ENCODE measurements around the gene KLHL34.

KLHL34 gene

GRCh38 chrX:21655901-21656586, 2.1 kb downstream of the KLHL34 start:
- DNase-seq: no peak

- DNase-seq: no peak
These were observed 12.2 kb downstream of the KLHL34 start for GRCh38 chrX:21645886-21646285.

- DNase-seq: no peak
These were observed 12.7 kb downstream of the KLHL34 start for GRCh38 chrX:21645431-21645830.

DNA sequence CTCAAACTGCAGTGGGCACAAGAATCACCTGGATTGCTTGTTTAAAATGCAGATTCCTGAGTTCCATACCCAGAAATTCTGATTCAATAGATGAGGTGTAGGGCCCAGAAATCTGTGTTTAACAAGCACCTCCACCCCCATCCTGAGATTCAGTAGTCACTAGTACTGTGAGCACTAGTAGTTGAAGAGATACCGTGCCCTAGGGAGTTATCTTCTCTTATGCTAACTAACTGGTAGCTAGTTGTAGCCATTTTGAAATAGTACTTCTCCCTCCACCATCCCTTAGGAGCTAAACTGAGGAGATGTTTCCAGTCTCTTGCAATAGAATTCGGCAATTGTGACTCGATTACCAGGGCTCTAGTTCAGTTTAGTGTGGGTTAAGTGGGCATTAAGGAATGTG, 18.4 kb downstream of the KLHL34 start:
- no peak for DNase-seq

- no peak for DNase-seq
These were observed 19.8 kb downstream of the KLHL34 start for GRCh38 chrX:21638311-21638710.

DNA sequence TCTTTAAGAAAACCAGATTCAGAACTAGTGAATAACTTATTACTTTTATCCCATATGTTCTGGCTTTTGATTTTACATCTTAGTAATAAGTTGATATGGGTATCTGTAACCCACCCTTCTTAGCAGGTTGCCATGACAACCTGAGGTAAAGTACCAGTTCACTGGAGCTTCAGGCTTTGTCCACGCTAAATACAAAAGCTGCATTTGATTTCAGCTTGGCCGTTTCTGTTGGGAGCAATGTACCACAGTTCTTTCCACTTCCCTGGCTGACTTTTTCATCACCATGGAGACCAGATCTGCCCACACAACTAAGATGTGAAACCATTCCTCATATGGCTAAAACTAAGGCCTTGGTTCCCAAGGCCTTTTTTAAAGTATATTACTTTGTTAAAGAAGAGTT, 26.1 kb downstream of the KLHL34 start:
- no peak for DNase-seq

DNA sequence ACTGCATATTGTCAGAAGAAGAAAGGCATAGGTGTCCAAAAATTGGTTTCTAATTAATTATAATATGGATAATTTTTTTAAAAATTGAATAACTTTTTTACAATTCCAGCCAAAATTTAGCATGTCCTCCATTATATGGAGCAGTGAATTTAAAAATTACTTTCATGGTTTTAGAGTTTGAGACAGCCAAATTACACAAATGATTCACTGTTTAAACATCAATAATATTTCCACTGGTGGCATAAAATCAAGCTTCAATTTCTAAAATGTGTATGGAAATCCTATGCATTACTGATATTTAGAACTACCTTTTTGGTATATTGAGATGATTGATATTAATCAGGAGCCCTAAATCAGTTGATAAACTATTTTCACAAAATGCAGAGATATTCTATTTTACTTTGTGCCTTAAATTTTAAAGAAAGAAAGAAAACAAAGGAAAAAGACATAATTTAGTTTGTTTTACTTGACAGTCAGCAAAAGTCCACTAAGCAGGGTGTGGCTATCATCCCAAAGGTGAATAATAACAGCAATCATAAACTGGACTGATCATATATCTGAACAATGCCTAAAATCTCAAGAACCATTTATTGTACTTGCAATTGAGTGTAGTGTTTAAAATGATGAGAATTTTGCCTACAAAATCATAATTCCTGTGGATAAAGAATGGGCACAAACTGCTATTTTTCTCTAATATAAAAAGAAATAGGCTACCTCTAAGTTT, 34.2 kb downstream of the KLHL34 start:
- DNase-seq: no peak

- no peak for DNase-seq
These were observed 37.9 kb downstream of the KLHL34 start for GRCh38 chrX:21620234-21620633.

- no peak for DNase-seq
These were observed 41.7 kb downstream of the KLHL34 start for GRCh38 chrX:21616386-21616785.

DNA sequence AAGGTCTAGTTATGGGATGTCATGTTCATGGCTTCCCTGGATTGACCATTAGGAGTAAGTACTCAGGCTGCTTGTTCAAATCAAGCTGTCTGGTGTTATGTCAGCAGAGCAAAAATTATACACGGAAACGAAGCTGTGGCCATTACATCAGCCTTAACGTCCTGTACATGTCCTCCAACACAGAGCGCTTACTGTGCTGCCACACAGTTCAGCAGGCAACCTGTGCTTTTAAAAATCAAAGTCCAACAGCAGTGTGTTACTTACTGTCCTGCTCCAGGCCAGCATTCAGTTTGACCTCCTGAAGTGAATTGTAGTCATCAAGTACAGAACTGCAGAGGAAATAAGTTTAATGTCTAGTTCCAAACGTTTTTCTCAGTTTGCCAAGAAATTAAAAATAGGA, 46.0 kb downstream of the KLHL34 start:
- DNase-seq: no peak

GRCh38 chrX:21610168-21610567, 48.0 kb downstream of the KLHL34 start:
- DNase-seq: no peak

- DNase-seq: no peak
These were observed 52.1 kb downstream of the KLHL34 start for GRCh38 chrX:21606002-21606401.
